CD4-positive, alpha-beta T cell treated with Interleukin-15 for 4 hours (primary cell): ENCODE data around the gene PPP1R14D.

ENCODE experiments used
- DNase-seq: peaks from one replicate; pipeline ENCODE4 v3.0.0-alpha.2; 2020; ENCODE audit warnings: low spot score

The PPP1R14D gene

DNA sequence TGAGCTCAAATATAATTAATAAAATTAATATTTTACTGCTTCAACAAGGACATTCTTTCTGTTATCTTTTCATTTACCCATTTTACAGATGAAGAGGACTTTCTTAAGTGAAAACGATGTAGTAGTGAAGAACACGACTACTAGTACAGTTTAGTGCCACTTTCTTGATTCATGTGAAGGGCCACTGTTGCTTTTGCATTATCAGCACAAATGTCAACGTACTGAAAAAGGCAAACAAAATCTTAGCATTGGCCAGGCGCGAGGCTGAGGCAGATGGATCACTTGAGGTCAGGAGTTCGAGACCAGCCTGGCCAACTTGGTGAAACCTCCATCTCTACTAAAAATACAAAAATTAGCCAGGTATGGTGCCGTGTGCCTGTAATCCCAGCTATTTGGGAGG lies 9.5 kb downstream of the PPP1R14D start:
- no peak for DNase-seq

- no peak for DNase-seq
Observed at GRCh38 chr15:40815042-40815698, 13.3 kb downstream of the PPP1R14D start.

- no peak for DNase-seq
Observed at GRCh38 chr15:40812721-40813425, 15.6 kb downstream of the PPP1R14D start.

DNA sequence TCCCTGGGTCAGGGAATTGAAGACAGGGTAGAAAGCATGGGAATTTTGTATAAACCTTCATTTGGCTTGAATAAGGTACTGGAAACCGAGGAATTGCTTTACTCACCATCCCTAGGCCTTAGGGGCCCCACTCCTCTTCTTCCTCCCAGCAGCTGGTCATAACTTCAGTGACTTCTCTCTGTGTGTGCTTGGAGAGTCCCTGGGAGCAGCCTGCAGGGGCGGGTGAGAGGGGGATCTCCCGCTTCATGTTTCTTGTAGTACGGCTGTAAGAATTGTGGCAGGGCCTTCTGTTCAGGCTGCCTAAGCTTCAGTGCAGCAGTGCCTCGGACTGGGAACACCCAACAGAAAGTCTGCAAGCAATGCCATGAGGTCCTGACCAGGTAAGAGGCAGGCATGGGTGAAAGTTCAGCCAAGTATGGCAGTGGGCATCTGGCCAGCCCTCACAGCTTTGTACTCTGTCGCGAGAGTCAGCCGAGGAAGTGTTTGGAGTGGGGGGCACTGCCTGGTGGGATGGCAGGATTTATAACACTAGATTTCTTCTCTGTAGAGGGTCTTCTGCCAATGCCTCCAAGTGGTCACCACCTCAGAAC lies 19.6 kb downstream of the PPP1R14D start:
- no peak for DNase-seq

DNA sequence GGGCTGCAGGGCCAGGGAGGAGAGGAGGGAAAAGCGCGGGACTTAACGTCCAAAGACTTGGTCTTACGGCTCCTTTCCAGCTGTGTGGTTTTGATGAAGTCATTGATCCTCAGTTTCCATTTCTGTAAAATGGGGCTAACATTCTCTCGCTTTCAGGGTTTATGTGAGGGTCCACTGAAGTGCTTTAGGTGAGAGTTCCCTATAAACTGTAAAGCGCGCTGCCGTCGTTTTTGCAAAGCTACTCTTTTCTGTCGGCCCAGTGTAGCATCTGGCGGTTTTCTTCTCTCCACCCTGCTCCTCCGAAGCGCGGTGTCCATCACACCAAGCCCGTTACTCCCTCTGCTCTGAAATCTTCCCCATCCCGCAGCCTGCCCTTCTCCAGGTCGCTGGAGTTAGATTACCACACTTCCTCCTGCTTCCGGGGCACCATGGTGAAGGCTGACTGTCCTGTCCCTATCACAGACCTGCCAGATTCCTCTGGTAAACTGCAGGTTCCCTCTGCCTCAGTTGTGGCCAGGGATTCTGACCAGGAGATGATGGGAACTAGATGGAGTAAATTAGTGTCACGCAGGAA lies 20.5 kb downstream of the PPP1R14D start:
- no peak for DNase-seq

- peak; percentile 94 for DNase-seq
Observed at GRCh38 chr15:40807028-40807887, 21.2 kb downstream of the PPP1R14D start, which contains the start of the genes DNAJC17 and ZFYVE19. Gene DNAJC17 (minus strand): TSS chr15:40807473. CDS start chr15:40807446, 27 bp downstream. Gene ZFYVE19 (plus strand): TSS chr15:40807089. CDS start chr15:40807590, 501 bp downstream.

- DNase-seq: no peak
Observed at GRCh38 chr15:40806672-40807027, 21.9 kb downstream of the PPP1R14D start.

- no peak for DNase-seq
Observed at GRCh38 chr15:40803688-40804087, 24.8 kb downstream of the PPP1R14D start.

GRCh38 chr15:40803076-40803475 lies 25.4 kb downstream of the PPP1R14D start:
- DNase-seq: no peak

DNA sequence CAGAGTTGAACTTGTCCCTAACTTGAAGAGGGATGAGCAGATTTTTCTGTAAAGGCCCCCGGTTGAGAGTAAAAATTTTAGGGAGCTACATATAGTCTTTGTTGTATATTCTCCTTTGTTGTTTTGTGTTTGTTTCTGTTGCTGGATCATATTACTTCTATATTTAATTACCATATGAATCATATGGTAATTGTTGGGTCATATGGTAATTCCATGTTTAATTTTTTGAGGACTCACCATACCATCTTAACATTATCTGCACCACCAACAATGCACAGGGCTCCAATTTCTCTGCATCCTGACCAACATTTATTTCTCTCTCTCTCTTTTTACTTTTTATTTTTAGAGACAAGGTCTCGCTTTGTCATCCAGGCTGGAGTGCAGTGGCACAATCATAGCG lies 29.0 kb downstream of the PPP1R14D start:
- DNase-seq: no peak

DNA sequence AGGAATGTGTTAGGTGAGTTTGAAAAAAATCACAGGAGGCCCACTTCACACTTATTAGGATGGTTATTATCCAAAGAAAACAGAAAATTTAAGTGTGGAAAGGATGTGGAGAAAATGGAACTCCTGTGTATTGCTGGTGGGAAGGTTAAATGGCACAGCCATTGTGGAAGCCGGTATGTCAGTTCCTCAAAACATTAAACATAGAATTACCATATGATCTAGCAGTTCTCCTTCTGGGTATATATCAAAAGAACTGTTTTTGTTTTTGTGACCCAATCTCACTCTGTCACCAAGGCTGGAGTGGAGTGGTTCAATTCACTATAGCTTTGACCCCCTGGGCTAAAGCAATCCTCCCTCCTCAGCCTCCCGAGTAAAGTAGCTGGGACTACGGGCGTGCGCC lies 32.0 kb downstream of the PPP1R14D start:
- no peak for DNase-seq

DNA sequence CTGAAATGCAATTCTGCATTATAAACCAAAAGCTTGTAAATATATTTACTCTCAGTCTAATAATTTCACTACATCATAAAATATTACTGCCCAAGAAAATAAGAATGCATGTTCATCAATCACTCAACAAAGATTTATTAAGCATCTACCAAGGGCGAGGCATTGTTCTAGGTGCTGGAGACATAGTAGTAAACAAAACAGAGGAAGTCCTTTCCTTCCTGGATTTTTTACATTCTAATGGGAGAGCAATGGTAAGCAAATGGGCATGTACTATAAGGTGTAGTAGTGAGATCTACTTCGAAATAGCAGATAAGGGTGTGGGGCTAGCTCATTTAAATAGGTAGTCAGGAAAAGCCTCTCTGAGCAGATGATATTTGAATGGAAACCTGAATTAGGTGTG lies 32.5 kb downstream of the PPP1R14D start:
- no peak for DNase-seq

- DNase-seq: no peak
Observed at GRCh38 chr15:40793216-40793989, 35.1 kb downstream of the PPP1R14D start.

DNA sequence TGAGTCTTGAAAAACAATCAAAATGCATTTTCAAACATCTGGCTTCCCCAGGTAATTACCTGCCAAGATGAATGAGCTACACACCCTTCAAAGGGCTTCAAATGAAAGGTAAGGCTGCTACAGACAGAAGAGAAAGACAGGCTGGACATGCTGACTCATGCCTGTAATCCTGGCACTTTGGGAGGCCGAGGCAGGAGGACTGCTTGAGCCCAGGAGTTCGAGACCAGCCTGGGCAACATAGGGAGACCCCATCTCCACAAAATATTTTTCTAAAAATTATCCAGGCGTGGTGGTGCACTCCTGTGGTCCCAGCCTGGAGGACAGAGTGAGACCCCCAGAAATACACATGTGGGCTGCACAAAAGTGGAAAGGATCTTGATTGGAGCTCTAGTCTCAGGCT lies 36.1 kb downstream of the PPP1R14D start:
- DNase-seq: no peak

DNA sequence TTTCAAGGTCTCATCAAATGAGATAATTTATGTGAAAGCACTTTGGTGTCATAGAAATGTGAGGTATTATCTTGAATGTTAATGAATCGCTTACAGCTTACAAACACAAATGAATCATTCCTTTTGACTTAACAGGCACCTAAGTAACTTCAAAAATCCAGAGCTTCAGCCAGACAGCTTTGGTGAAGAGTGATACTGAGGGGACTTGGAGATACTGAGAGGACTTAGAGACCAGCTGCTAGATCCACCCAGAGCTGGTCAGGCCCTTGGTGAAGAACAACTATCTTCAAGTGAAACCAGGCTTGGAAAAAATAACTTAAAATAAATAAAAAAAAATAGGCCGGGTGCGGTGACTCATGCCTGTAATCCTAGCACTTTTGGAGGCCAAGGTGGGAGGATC lies 37.8 kb downstream of the PPP1R14D start:
- DNase-seq: no peak

DNA sequence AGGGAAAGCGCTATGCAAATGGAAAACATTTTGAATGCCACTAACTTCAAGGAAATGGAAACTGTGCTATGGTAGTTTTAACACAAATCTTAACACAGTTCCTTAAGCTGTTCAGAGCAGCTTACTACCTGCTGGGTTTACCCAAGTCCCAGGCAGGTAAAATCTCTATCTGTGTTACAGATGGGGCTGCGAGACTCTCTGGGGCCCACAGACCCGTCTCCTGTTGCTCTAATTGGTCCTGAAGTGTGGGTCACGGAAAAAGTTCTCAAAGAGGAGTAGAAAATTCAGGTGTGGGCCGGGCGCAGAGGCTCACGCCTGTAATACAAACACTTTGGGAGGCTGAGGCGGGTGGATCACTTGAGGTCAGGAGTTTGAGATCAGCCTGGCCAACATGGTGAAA lies 38.5 kb downstream of the PPP1R14D start:
- no peak for DNase-seq

DNA sequence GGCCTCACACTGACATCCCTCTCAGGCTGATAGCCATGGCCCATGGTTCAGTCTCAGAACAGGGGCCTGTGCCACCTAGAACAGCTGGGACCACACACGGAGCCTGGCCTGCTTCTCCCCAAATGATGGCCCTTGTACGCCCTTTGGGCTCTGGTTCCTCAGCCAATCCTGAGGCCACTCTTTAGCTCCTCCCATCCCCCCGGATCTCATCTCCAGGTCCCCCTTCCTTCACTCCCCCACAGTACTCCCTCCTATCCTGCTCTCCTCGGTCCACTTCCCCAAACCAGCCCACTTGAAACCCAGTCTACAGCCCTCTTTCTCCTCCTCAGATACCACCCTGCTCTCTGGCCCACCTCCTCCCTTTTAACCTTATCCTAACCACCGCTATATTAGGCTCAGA lies 39.4 kb downstream of the PPP1R14D start:
- no peak for DNase-seq

DNA sequence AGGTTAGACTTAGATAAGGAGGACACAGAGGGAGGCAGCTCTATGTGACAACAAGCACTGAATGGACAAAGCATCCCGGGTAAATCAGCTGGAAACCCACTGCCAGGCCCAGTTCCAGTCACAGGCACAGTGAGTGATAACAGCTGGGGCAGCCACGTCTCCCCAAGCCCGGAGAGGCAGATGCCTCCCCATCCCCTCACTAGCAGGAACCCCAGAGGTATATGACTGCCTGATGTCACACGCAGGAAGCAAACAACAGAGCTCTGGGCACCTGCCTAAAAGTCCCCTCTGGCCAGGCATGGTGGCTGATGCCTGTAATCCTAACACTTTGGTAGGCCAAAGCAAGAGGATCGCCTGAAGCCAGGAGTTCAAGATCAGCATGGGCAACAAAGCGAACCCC lies 40.5 kb downstream of the PPP1R14D start:
- no peak for DNase-seq

- peak; percentile 59 for DNase-seq
Observed at GRCh38 chr15:40787344-40787841, 41.1 kb downstream of the PPP1R14D start.

DNA sequence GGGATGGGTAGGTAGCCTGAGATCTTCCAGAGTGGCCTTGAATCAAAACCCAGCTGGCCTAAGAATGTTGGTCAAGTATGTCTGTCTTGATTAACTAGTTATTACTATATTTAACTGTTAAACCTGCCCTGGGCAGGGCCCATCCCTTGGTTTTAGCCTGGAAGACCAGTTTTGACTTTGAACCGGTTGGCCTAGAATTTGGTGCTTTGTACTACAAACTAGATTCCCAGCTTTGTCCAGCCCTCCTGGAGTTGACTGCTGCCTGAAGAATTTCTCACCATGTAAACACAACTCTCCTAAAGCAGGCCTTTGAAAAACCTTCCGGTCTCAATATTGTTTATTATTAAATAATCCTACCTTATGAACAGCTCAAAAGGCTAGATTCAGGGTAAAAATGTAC lies 42.7 kb downstream of the PPP1R14D start:
- no peak for DNase-seq

DNA sequence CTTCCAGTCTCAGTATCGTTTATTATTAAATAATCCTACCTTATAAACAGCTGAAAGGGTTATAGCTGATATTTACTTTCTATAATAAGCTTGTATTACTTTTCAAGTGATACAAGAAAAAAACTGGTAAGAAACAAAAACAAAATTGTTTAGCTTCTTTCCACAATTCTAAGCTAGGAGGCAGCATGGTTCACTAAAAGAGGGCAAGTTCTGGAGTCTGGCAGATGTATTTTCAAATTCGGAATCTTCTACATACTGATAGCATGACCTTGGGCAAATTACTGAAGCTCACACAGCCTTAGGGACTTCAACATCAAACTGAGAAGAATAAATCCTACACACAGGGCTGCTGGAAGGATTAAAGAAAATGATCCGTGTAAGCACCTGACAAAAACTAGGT lies 43.3 kb downstream of the PPP1R14D start:
- DNase-seq: no peak
